Vagina (tissue), 2 donors: ENCODE measurements around the gene ACSL6. TPM values are rescaled to one million over a fixed set of nuclear protein-coding genes. Genes with fewer than 3 reads are reported as not detected.

ENCODE experiments used
- DNase-seq, 2 donors: peaks; one replicate each; pipeline ENCODE4 v3.0.0-alpha.2; 2017; ENCODE audit errors: extremely low spot score in 2 of 2
- H3K27ac ChIP-seq: fragments of 200-600 bp; sonication (generic); one replicate; pipeline ENCODE4 v1.5.1; 2019
- H3K27me3 ChIP-seq: fragments of 200-600 bp; sonication (generic); one replicate; pipeline ENCODE4 v1.5.1; 2019
- H3K36me3 ChIP-seq, 2 donors: fragments of 200-600 bp; sonication (generic); one replicate each; pipeline ENCODE4 v1.5.1; 2017 to 2019
- H3K4me1 ChIP-seq: fragments of 200-600 bp; sonication (generic); one replicate; pipeline ENCODE4 v1.5.1; 2019
- H3K4me3 ChIP-seq, 2 donors: fragments of 200-600 bp; sonication (generic); 1 replicate in 1 of 2; 2 replicates in 1 of 2; pipeline ENCODE4 v1.5.1; 2016 to 2019
- H3K9me3 ChIP-seq: fragments of 200-600 bp; sonication (generic); one replicate; pipeline ENCODE4 v1.5.1; 2019
- POLR2A ChIP-seq, 2 donors: fragments of 450-650 bp; IDR thresholded peaks; one replicate each; pipeline ENCODE4 v1.6.1; 2017; ENCODE audit warnings: antibody characterized with exemption in 2 of 2, mild to moderate bottlenecking in 2 of 2, moderate library complexity in 2 of 2
- POLR2AphosphoS5 ChIP-seq, 2 donors: sonication (generic); formaldehyde crosslinking; IDR thresholded peaks; one replicate each; pipeline ENCODE4 v1.9.0; 2017; ENCODE audit warnings: antibody characterized with exemption in 2 of 2, mild to moderate bottlenecking in 2 of 2, low read depth in 1 of 2; ENCODE audit not compliant: insufficient read depth in 1 of 2
- intact Hi-C: fragments of 100-400 bp; cut with DNase I; formaldehyde crosslinking; loops from one replicate; pipeline ENCODE4 v1.15.1; 2023
- total RNA-seq: library from RNA; depleted of rRNA; stranded (reverse); fragments of >200 nt; gene quantifications from one replicate; pipeline ENCODE4 v1.2.3, GENCODE V29; 2016
- TF ChIP-seq, protein P1 (sequence below), 3 experiments: fragments of 450-650 bp in 2 of 3; fragments of 200-600 bp in 1 of 3; sonication (generic) in 1 of 3; IDR thresholded peaks; one replicate each; pipeline ENCODE4 v1.5.1; 2017 to 2019; ENCODE audit warnings: antibody characterized with exemption in 3 of 3, mild to moderate bottlenecking in 2 of 3, moderate library complexity in 2 of 3

ACSL6 gene
- total RNA-seq, 1 donor from 2014 or later, result 0.49 TPM

DNA sequence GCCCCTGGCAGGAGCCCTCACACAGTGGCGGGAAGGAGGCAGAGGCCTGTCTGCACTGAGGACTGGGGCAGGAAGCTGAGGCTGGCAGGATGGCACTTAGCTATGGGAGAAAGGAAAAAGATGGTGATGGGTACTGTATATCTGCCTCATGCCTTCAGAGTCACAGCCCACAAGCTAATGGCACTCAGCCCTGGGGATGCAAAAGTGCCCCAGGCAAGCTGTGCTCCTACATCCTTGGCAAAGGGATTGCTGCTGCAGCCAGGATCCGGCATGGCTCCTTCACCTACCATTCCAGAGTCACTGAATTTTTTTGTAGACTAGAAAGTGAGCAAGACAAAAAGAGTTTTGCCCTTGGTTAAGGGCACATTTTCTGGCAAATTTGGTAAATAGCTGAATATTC lies 8.7 kb downstream of the ACSL6 start:
- Histone ChIP-seq H3K36me3 (no peaks in the 10 kb centered on the region), H3K4me1 (no peaks in the 10 kb centered on the region), H3K27me3 (no peaks in the 10 kb centered on the region), H3K27ac (no peak overlapping the region), H3K4me3 (no peak overlapping the region), H3K9me3 (no peaks in the 10 kb centered on the region)
- TF ChIP-seq POLR2A (IDR thresholded peaks at IDR 0.05) (no peak), POLR2AphosphoS5 (IDR thresholded peaks at IDR 0.05; ENCODE audit: insufficient read depth in 1 of 2, low read depth in 1 of 2) (no peak)
- TF ChIP-seq, protein P1, sequence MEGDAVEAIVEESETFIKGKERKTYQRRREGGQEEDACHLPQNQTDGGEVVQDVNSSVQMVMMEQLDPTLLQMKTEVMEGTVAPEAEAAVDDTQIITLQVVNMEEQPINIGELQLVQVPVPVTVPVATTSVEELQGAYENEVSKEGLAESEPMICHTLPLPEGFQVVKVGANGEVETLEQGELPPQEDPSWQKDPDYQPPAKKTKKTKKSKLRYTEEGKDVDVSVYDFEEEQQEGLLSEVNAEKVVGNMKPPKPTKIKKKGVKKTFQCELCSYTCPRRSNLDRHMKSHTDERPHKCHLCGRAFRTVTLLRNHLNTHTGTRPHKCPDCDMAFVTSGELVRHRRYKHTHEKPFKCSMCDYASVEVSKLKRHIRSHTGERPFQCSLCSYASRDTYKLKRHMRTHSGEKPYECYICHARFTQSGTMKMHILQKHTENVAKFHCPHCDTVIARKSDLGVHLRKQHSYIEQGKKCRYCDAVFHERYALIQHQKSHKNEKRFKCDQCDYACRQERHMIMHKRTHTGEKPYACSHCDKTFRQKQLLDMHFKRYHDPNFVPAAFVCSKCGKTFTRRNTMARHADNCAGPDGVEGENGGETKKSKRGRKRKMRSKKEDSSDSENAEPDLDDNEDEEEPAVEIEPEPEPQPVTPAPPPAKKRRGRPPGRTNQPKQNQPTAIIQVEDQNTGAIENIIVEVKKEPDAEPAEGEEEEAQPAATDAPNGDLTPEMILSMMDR (IDR thresholded peaks at IDR 0.05), result no peak
- DNase-seq, result no peak
- intact Hi-C loops, result loop anchor here (5.0 kb wide), 1 partner anchor 410 kb away; no protein-coding TSS in a partner anchor

DNA sequence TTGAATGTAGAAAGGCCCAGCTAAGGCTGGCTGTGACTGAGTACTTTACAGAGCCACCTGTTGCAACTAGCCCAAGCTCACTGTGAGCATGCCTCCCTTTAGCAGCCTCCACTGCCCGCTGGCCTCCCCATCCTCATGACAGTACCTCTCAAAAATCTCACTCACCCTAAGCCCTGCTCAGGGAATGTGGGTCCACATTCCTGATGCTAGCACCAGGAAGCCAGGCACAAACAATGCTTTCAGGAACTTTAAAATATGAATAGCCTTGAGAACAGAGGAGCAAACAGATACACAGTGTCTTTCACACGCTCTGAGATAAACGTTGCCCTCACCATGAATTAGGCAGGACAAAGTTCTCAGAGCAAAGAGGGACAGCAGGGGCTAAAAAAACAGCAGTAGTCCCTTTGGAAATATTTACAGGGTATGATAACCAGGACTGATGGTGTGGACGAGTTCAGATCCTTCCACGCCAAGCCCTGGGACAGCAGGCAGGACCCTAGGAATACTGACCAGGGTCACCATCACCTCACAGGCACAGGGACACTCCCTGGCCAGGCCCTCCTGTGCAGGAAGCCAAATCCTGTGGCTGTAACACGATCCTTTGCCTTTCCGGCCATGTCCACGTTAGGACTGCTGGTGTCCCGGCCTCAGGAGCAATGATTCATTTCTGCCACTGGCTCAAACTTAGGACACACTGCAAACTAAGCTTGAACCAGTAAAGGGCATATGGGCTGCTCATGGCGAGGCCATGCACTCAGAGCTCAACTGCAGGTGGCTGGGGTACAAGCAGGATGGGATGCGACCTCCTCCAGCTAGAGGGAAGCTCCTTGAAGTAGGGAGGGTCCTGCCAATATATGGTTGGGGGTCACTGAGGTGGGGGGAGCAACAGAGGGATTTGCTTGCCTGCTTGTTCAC lies 9.6 kb downstream of the ACSL6 start:
- H3K4me3 ChIP-seq, result no peak overlapping the region
- intact Hi-C loops, result loop anchor here (5.0 kb wide), 1 partner anchor 410 kb away; no protein-coding TSS in a partner anchor
- no peak overlapping the region for H3K27ac ChIP-seq
- no peaks in the 10 kb centered on the region for H3K36me3 ChIP-seq
- TF ChIP-seq POLR2A (IDR thresholded peaks at IDR 0.05) (no peak), POLR2AphosphoS5 (IDR thresholded peaks at IDR 0.05; ENCODE audit: insufficient read depth in 1 of 2, low read depth in 1 of 2) (no peak)
- TF ChIP-seq, protein P1 (IDR thresholded peaks at IDR 0.05), result no peak
- no peak for DNase-seq
- no peaks in the 10 kb centered on the region for H3K4me1 ChIP-seq
- H3K27me3 ChIP-seq, result no peaks in the 10 kb centered on the region
- H3K9me3 ChIP-seq, result no peaks in the 10 kb centered on the region

DNA sequence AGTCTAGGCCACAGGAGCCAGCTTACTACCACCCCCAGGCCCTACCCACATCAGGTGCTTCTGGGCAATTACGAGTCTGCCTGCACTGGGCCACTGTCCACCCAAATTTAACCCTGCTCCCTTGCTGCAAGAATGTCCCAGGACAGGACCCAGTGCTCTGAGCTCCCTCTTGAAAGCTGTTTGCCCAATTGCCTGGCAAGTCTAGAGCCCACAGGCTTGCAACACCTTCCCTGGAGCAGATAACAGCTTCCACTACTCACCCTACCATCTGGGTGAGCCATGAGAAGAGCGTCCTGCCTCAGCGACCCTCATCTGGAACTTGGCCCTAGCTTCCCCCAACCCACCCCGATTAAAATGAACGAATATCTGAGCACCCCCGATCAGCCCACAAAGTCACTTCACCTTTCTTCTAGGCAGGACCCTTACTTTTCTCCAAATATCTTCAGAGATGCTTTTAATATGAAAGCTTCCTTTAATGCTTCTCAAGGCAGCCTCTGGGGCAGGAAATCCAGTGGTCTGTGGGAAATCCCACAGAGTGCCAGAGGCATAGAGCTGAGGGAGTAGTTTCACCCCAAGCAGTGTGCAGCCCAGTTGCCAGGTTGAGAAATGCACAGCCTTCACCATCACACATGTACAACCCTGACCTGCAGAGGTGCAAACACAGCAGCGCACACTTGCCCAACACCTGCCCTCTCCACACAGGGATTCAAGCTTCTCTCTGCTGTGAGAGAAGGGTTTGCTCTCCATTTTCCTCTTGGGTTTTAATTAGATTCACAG lies 10.6 kb downstream of the ACSL6 start:
- intact Hi-C loops, result loop anchor here (5.0 kb wide), 1 partner anchor 409 kb away; no protein-coding TSS in a partner anchor
- H3K27me3 ChIP-seq, result no peaks in the 10 kb centered on the region
- H3K9me3 ChIP-seq, result no peaks in the 10 kb centered on the region
- no peak for DNase-seq
- no peak overlapping the region for H3K4me3 ChIP-seq
- H3K4me1 ChIP-seq, result no peaks in the 10 kb centered on the region
- TF ChIP-seq POLR2AphosphoS5 (IDR thresholded peaks at IDR 0.05; ENCODE audit: insufficient read depth in 1 of 2, low read depth in 1 of 2) (no peak), POLR2A (IDR thresholded peaks at IDR 0.05) (no peak)
- TF ChIP-seq, protein P1 (IDR thresholded peaks at IDR 0.05), result no peak
- H3K36me3 ChIP-seq, result no peaks in the 10 kb centered on the region
- no peak overlapping the region for H3K27ac ChIP-seq

- no peak for DNase-seq
- H3K27me3 ChIP-seq, result no peaks in the 10 kb centered on the region
- TF ChIP-seq, protein P1 (IDR thresholded peaks at IDR 0.05), result no peak
- TF ChIP-seq POLR2AphosphoS5 (IDR thresholded peaks at IDR 0.05; ENCODE audit: insufficient read depth in 1 of 2, low read depth in 1 of 2) (no peak), POLR2A (IDR thresholded peaks at IDR 0.05) (no peak)
- no peak overlapping the region for H3K27ac ChIP-seq
- intact Hi-C loops, result loop anchor here (5.0 kb wide), 1 partner anchor 408 kb away; no protein-coding TSS in a partner anchor
- no peaks in the 10 kb centered on the region for H3K9me3 ChIP-seq
- no peaks in the 10 kb centered on the region for H3K36me3 ChIP-seq
- no peaks in the 10 kb centered on the region for H3K4me1 ChIP-seq
- no peak overlapping the region for H3K4me3 ChIP-seq
These were observed 11.3 kb downstream of the ACSL6 start for GRCh38 chr5:132000241-132000490.
